Measurements from ENCODE around the gene NCAM1. TPM values are rescaled to one million over a fixed set of nuclear protein-coding genes. Genes with fewer than 3 reads are reported as not detected.

NCAM1 gene
- total and polyA plus RNA-seq, 2 donors (not counting 3 experiments of a cell fraction or from before 2014, with no cell fraction given) = 0.03 TPM; not detected in 1

GRCh38 chr11:112983887-112984286, 22.7 kb downstream of the NCAM1 start:
- no peaks in the 10 kb centered on the region for H3K9me3 ChIP-seq (replicated peaks; ENCODE audit: control insufficient read depth, insufficient read depth, low read length)
- no peak overlapping the region for H3K9ac ChIP-seq (replicated peaks; ENCODE audit: extremely low read depth, insufficient read depth, low read length)
- no peak overlapping the region for H2AFZ ChIP-seq (ENCODE audit: low read depth, low read length)
- H3K36me3 ChIP-seq (ENCODE audit: control insufficient read depth in 2 of 2, extremely low read depth in 1 of 2, insufficient read depth in 2 of 2, low read length in 2 of 2) = no peaks in the 10 kb centered on the region
- H3K79me2 ChIP-seq (ENCODE audit: control insufficient read depth, insufficient read depth, low read length) = no peaks in the 10 kb centered on the region
- H3K27me3 ChIP-seq (ENCODE audit: control insufficient read depth in 2 of 2, insufficient read depth in 2 of 2, low read length in 2 of 2) = no peaks in the 10 kb centered on the region
- intact Hi-C loops (cut with micrococcal nuclease) = no loop called here
- H4K20me1 ChIP-seq (replicated peaks; ENCODE audit: control insufficient read depth, extremely low read depth, insufficient read depth, low read length) = no peaks in the 10 kb centered on the region
- DNase-seq (ENCODE audit: low read depth, low spot score) (no peak), FAIRE-seq (no peak)
- no peak overlapping the region for H3K4me3 ChIP-seq (replicated peaks in 1 of 3; ENCODE audit: insufficient read depth in 1 of 3, low read depth in 1 of 3, low read length in 3 of 3)
- POLR2A ChIA-PET = no interaction called here
- BruUV-seq (replicated peaks) = no TSS peak
- H3K4me1 ChIP-seq (ENCODE audit: control insufficient read depth, extremely low read depth, insufficient read depth, low read length) = no peaks in the 10 kb centered on the region
- no peak overlapping the region for H3K4me2 ChIP-seq (ENCODE audit: insufficient read depth, low read length)
- TF ChIP-seq POLR2A (IDR thresholded peaks at IDR 0.05; ENCODE audit: low read depth, low read length) (no peak), FOS (IDR thresholded peaks at IDR 0.05; ENCODE audit: borderline replicate concordance, insufficient read depth, low read length) (no peak), MYC (IDR thresholded peaks at IDR 0.05; ENCODE audit: low read depth, low read length) (no peak), GATA2 (IDR thresholded peaks at IDR 0.05; ENCODE audit: insufficient read depth, insufficient read length, low read depth, low read length) (no peak), POLR2AphosphoS5 (IDR thresholded peaks at IDR 0.05; ENCODE audit: insufficient read depth, low read depth, low read length) (no peak), EZH2 (IDR thresholded peaks at IDR 0.05; ENCODE audit: borderline replicate concordance, low read depth, low read length, severe bottlenecking) (no peak), JUN (IDR thresholded peaks at IDR 0.05; ENCODE audit: borderline replicate concordance, insufficient read depth, insufficient read length, low read depth) (no peak), CTCF (IDR thresholded peaks at IDR 0.05; ENCODE audit: extremely low read depth in 1 of 2, insufficient read depth in 1 of 2, low read depth in 1 of 2, low read length in 2 of 2) (no peak)
- TF ChIP-seq, protein P1, sequence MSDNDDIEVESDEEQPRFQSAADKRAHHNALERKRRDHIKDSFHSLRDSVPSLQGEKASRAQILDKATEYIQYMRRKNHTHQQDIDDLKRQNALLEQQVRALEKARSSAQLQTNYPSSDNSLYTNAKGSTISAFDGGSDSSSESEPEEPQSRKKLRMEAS (IDR thresholded peaks at IDR 0.05; ENCODE audit: insufficient read depth, insufficient read length) = no peak
- no peaks in the 10 kb centered on the region for H3K9me1 ChIP-seq (replicated peaks; ENCODE audit: control insufficient read depth, extremely low read depth, insufficient read depth, low read length)
- H3K27ac ChIP-seq (ENCODE audit: insufficient read depth, low read depth, low read length) = no peak overlapping the region
- CTCF ChIA-PET = no interaction called here
- dilution Hi-C loops (cut with MboI; ENCODE audit: extremely low pct_ligation_motif_present, low sequenced_read_pairs) = no loop called here

Data from endothelial cell of umbilical vein (primary cell).